Measurements from ENCODE around the gene GPR55. TPM values are rescaled to one million over a fixed set of nuclear protein-coding genes. Genes with fewer than 3 reads are reported as not detected.
A peak's percentile ranks its signal among the peaks of the same experiment; 100 is the strongest.

GPR55 gene
- total and polyA plus RNA-seq, 2 of the 4 experiments (the other 2 are of a cell fraction), result 0.03 TPM; not detected in 1

DNA sequence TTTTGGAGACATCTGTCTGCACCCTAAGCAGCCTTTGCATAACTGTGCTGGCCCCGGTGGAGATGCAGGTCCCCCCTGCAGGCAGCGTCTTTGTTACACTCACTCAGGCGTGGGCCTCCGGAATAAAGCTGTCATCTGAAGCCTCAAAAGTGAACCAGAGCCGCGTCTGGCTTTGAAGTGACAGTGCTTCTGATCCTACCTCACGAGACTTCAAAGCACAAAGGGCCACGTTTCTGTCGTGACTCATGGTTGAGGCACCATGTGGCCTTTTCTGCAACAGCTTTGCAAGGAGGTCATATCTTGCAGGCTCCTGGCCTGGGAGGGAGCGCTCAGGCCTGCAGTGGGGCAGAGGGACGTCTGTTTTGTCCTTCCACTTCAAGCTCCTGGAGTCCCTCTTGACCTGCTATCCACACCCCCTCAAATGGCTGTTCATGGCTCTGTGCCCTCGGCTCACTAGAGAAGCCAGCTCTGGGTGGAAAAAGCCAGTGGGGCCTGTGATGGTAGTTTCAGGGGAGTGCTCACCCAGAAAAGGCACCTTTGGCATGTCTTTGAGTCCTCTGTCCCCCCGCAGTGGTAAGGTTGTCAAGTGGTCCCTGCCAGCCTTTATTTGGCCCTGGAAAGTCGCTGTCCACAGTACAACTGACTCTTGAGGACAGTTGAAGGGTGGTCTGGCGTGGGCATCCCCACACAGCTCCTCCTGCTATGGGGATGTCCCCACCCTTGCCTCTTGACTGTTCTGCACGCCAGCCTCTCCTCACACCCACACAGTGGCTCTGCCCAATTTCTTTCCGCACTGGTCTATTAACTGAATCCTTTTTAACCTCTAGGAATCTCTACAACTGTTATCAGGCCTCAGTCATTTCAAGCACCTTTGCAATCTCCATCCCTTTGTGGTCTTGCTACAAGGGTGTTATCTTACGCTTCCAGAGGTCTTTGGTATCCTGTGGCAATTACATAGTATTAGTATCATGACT lies 19.3 kb downstream of the GPR55 start:
- dilution Hi-C loops (cut with HindIII; ENCODE audit: low sequenced_read_pairs, unreplicated experiment), result no loop called here
- Histone ChIP-seq H3K4me3 (ENCODE audit: insufficient read depth, low read depth, low read length) (no peak overlapping the region), H3K4me1 (ENCODE audit: control insufficient read depth, insufficient read depth, low read length) (peaks cover 6% of the 10 kb centered on the region), H2AFZ (replicated peaks; ENCODE audit: low read length, poor library complexity) (peak overlapping the region; percentile 16), H3K56ac (ENCODE audit: extremely low read depth, insufficient read depth, low read length) (no peak overlapping the region), H2BK15ac (ENCODE audit: low read depth, low read length) (no peak overlapping the region), H3K9me3 (ENCODE audit: control insufficient read depth, insufficient read depth, low read length) (no peaks in the 10 kb centered on the region), H3K23ac (ENCODE audit: low read depth, low read length) (no peak overlapping the region), H3K27ac (ENCODE audit: insufficient read depth, low read length) (no peak overlapping the region), H3K36me3 (ENCODE audit: control insufficient read depth, insufficient read depth, low read length) (no peaks in the 10 kb centered on the region), H3K4ac (ENCODE audit: low read depth, low read length) (no peak overlapping the region), H4K5ac (ENCODE audit: low read depth, low read length) (no peak overlapping the region), H3K4me2 (ENCODE audit: low read depth, low read length) (no peak overlapping the region), H4K91ac (ENCODE audit: insufficient read depth, low read depth, low read length) (no peak overlapping the region), H2BK5ac (ENCODE audit: low read depth, low read length, poor library complexity, severe bottlenecking) (no peak overlapping the region), H3K14ac (replicated peaks; ENCODE audit: low read depth, low read length) (no peak overlapping the region), H4K20me1 (ENCODE audit: insufficient read depth, low read length) (no peaks in the 10 kb centered on the region), H3K18ac (ENCODE audit: low read depth, low read length) (no peak overlapping the region), H2BK20ac (ENCODE audit: low read depth, low read length) (no peak overlapping the region), H2BK120ac (ENCODE audit: low read depth, low read length) (no peak overlapping the region), H2AK9ac (replicated peaks; ENCODE audit: low read depth, low read length, poor library complexity) (no peak overlapping the region), H2AK5ac (ENCODE audit: low read depth, low read length) (no peak overlapping the region), H3K9me1 (ENCODE audit: insufficient read depth, low read length) (peaks cover 14% of the 10 kb centered on the region), H3K27me3 (ENCODE audit: control insufficient read depth, insufficient read depth, low read length) (peaks cover 4% of the 10 kb centered on the region; the same call in 1 of the 2 replicates), H3K9ac (ENCODE audit: low read depth, low read length) (no peak overlapping the region), H3K79me1 (ENCODE audit: low read depth in 1 of 2, low read length in 2 of 2) (no peaks in the 10 kb centered on the region), H4K8ac (ENCODE audit: low read depth in 2 of 2, low read length in 2 of 2) (no peak overlapping the region)
- TF ChIP-seq, protein P1, sequence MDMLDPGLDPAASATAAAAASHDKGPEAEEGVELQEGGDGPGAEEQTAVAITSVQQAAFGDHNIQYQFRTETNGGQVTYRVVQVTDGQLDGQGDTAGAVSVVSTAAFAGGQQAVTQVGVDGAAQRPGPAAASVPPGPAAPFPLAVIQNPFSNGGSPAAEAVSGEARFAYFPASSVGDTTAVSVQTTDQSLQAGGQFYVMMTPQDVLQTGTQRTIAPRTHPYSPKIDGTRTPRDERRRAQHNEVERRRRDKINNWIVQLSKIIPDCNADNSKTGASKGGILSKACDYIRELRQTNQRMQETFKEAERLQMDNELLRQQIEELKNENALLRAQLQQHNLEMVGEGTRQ (IDR thresholded peaks at IDR 0.05; ENCODE audit: low read depth, low read length), result peak; percentile 56
- TF ChIP-seq NFE2L2 (IDR thresholded peaks at IDR 0.05; ENCODE audit: low read depth, low read length) (no peak), MXI1 (IDR thresholded peaks at IDR 0.05; ENCODE audit: borderline replicate concordance, low read depth, low read length) (no peak), POLR2A (IDR thresholded peaks at IDR 0.05; ENCODE audit: low read depth, low read length) (no peak), MAZ (IDR thresholded peaks at IDR 0.05; ENCODE audit: borderline replicate concordance, low read depth, low read length) (no peak), BHLHE40 (IDR thresholded peaks at IDR 0.05; ENCODE audit: low read depth, low read length) (peak; percentile 96)
- TF ChIP-seq, protein P2, sequence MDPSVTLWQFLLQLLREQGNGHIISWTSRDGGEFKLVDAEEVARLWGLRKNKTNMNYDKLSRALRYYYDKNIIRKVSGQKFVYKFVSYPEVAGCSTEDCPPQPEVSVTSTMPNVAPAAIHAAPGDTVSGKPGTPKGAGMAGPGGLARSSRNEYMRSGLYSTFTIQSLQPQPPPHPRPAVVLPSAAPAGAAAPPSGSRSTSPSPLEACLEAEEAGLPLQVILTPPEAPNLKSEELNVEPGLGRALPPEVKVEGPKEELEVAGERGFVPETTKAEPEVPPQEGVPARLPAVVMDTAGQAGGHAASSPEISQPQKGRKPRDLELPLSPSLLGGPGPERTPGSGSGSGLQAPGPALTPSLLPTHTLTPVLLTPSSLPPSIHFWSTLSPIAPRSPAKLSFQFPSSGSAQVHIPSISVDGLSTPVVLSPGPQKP (IDR thresholded peaks at IDR 0.05; ENCODE audit: borderline replicate concordance, low read depth, low read length), result no peak
- no TSS peak for BruUV-seq (replicated peaks)
- WGBS, 2 experiments (ENCODE audit: extremely low coverage in 2 of 2, insufficient read length in 1 of 2), result 45% methylated on average over 6 of the region's 18 CpGs; no CpG with 5 or more reads in 1 of the 2 experiments
- in situ Hi-C loops (cut with MboI; ENCODE audit: low sequenced_read_pairs), result no loop called here
- CTCF ChIA-PET, result no interaction called here
- intact Hi-C loops (cut with micrococcal nuclease), result loop anchor here (10.0 kb wide), 1 partner anchor 549 kb away; no protein-coding TSS in a partner anchor
- ATAC-seq (ENCODE audit: low read depth) (no peak), DNase-seq (peak; percentile 44)
- POLR2A ChIA-PET (ENCODE audit: unreplicated experiment), result no interaction called here

Measured in IMR-90 (cell line).